Activated CD4-positive, alpha-beta T cell treated with anti-CD3 and anti-CD28 coated beads, Interleukin-2, amount 50 U/mL, for 1 hour (primary cell): ENCODE data around the gene TVP23B.
"Not testable (repeated sequence)": the region's sequence is repeated elsewhere in the genome, so short reads cannot be mapped to it uniquely, and the experiment has no call there.

Experiments
- DNase-seq: peaks from one replicate; pipeline ENCODE4 v3.0.0-alpha.2; 2020

The TVP23B gene

GRCh38 chr17:18794841-18795240, 13.9 kb downstream of the TVP23B start:
- DNase-seq: not testable (repeated sequence)

- DNase-seq: not testable (repeated sequence)
These were observed 15.9 kb downstream of the TVP23B start for GRCh38 chr17:18796887-18797286.

GRCh38 chr17:18803458-18804245, 22.7 kb downstream of the TVP23B start:
- not testable (repeated sequence) for DNase-seq

DNA sequence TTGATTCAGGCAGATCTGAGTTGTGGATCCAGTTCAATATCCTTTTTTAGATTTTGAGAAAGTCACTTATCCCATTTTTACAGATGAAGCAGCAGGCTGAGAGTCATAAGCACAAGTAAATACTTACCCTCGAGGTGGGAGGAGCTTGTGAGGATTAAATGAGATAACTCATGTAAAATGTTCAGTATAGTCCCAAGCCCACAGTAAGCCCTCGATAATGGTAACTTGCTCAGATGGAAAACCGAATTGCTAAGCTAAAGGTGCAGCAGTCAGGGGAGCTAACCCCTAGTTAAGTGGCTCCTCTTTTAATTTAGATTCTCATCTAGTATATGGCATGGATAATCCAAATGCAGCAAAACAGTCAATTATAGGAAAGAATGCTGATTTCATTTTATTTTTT, 34.9 kb downstream of the TVP23B start:
- DNase-seq: not testable (repeated sequence)

GRCh38 chr17:18816489-18817371, 35.7 kb downstream of the TVP23B start:
- peak; percentile 14 for DNase-seq

- not testable (repeated sequence) for DNase-seq
These were observed 40.4 kb downstream of the TVP23B start for GRCh38 chr17:18821430-18821829.

- DNase-seq: not testable (repeated sequence)
These were observed 46.6 kb downstream of the TVP23B start for GRCh38 chr17:18827613-18828012.

GRCh38 chr17:18848501-18848900, 67.5 kb downstream of the TVP23B start:
- DNase-seq: no peak

DNA sequence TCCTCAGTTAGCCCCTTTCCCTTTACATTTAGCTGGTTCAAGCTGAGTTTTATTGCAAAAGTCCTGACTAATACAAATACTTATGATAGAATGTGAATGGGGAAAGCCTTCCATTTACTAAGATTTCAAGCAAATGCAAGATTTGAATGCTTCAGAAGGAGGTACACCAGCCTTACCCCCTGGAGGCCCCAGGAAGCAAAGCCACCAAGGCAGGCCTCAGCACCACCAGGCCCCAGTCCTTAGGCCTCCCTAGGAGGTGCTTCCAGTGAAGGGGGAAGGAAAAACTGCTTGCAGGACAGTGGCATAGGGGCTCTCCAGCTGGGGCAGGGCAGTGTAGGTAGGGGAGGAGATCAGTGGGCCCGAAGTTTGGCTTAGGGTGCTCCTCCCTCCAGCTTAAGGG, 69.7 kb downstream of the TVP23B start:
- DNase-seq: no peak

- no peak for DNase-seq
These were observed 70.2 kb downstream of the TVP23B start for GRCh38 chr17:18851201-18851600.

DNA sequence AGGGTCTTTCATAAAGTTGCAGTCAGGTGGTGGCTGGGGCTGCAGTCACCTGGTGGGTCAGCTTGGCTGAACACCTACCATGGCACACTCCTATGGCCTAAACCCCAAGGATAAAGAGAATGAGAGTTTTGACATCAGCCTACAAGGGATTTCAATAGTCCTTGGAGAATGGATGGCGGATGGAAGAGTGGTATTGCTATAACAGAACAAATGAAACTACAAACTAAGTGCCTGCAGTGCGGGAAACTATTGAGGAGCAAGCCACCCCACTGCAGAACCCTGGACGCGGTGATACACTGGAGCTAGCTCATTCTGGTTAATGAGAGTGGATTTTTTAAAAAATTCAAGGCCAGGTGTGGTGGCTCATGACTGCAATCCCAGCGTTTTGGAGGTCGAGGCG, 74.0 kb downstream of the TVP23B start:
- no peak for DNase-seq

GRCh38 chr17:18855831-18856569, 75.0 kb downstream of the TVP23B start:
- peak; percentile 84 for DNase-seq
